ENCODE data around the gene PTP4A2.
A peak's percentile ranks its signal among the peaks of the same experiment; 100 is the strongest.
"Not testable (repeated sequence)": the region's sequence is repeated elsewhere in the genome, so short reads cannot be mapped to it uniquely, and the experiment has no call there.

Gene PTP4A2

DNA sequence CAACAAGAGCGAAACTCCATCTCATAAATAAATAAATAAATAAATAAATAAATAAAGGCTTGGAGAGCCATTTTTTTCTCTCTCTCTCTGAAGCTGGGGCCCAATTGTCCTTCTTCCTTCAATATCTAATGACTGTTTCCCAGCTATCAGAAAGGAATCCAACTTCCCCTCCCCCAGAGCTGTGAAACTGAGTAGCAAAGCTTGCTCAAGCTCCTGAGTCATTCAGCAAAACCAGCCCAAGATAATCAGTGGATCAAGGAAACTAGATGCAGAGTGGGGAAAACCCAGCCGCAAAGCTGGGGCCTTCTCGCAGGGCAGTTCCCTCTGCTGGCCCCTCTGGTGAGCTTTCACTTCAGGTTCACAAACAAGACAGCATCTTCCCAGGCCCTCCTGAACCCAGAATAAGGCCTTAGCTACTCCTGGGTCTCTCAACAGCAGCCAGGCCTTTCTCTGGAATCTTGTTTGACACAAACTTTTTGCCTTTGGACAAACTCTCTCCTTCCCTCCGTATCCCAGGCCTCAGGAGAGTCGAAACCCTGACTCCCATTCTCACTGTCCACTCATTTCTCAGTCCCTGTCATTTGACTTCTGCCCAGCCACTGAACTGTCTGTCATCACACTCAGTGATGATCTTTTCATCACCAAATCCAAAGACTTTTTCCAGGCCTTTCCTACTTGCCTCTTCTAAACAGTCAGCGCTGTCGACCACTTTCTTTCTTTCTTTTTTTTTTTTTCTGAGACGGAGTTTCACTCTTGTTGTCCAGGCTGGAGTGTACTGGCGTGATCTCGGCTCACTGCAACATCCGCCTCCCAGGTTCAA, 18.0 kb upstream of the PTP4A2 start:
- H3K9me3 ChIP-seq (ENCODE audit: low read depth, low read length): no peaks in the 10 kb centered on the region
- TF ChIP-seq POLR2AphosphoS5 (IDR thresholded peaks at IDR 0.05; ENCODE audit: borderline replicate concordance, low read depth, low read length): no peak
- TF ChIP-seq EZH2 (IDR thresholded peaks at IDR 0.05): no peak
- TF ChIP-seq FOXP2 (optimal IDR thresholded peaks at IDR 0.05; ENCODE audit: control extremely low read depth, extremely low read length, insufficient read depth): no peak
- no peaks in the 10 kb centered on the region for H3K36me3 ChIP-seq (ENCODE audit: insufficient read depth, low read length)
- no peak overlapping the region for H3K4me3 ChIP-seq
- DNase-seq (ENCODE audit: low read depth, low spot score): no peak
- peak overlapping the region; percentile 23 for H3K9ac ChIP-seq (ENCODE audit: insufficient read length)
- peak overlapping the region; percentile 80 for H3K27ac ChIP-seq

- Histone ChIP-seq H3K27ac (peak overlapping the region; percentile 22; the same call in 1 of the 2 replicates), H3K36me3 (ENCODE audit: insufficient read depth, low read length) (no peaks in the 10 kb centered on the region), H3K9ac (ENCODE audit: insufficient read length) (no peak overlapping the region), H3K9me3 (ENCODE audit: low read depth, low read length) (no peaks in the 10 kb centered on the region), H3K4me3 (no peak overlapping the region)
- no peak for DNase-seq (ENCODE audit: low read depth, low spot score)
- TF ChIP-seq FOXP2 (optimal IDR thresholded peaks at IDR 0.05; ENCODE audit: control extremely low read depth, extremely low read length, insufficient read depth) (no peak), EZH2 (IDR thresholded peaks at IDR 0.05) (no peak), POLR2AphosphoS5 (IDR thresholded peaks at IDR 0.05; ENCODE audit: borderline replicate concordance, low read depth, low read length) (no peak)
Observed at GRCh38 chr1:31954607-31955283, 16.6 kb upstream of the PTP4A2 start.

GRCh38 chr1:31952825-31953220, 14.7 kb upstream of the PTP4A2 start:
- H3K27ac ChIP-seq: no peak overlapping the region
- TF ChIP-seq EZH2 (IDR thresholded peaks at IDR 0.05) (no peak), FOXP2 (optimal IDR thresholded peaks at IDR 0.05; ENCODE audit: control extremely low read depth, extremely low read length, insufficient read depth) (no peak), POLR2AphosphoS5 (IDR thresholded peaks at IDR 0.05; ENCODE audit: borderline replicate concordance, low read depth, low read length) (no peak)
- no peak for DNase-seq (ENCODE audit: low read depth, low spot score)

DNA sequence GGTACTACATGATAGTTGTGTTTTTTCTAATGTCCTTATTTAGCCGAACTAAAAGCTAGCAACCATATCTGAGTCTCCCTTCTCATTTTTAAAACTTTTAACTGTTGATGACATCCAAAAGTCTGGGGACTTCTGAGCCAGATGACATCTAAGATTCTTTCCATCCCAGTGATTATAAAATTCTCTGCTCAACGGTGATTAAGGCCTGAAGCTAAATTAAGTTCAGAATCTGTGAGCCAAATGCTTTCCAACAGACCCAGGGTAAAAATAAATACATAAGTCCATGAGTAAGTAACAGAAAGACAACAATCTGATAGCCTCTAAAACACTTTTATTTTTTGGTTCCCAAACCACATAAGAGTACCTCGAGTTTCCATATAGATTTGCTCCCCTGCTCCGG, 13.1 kb upstream of the PTP4A2 start:
- no peak overlapping the region for H3K9ac ChIP-seq (ENCODE audit: insufficient read length)

More at GRCh38 chr1:31952825-31953220, 14.7 kb upstream of the PTP4A2 start:
- H3K9ac ChIP-seq (ENCODE audit: insufficient read length): no peak overlapping the region
- H3K36me3 ChIP-seq (ENCODE audit: insufficient read depth, low read length): no peaks in the 10 kb centered on the region
- no peak overlapping the region for H3K4me3 ChIP-seq
- no peaks in the 10 kb centered on the region for H3K9me3 ChIP-seq (ENCODE audit: low read depth, low read length)

DNA sequence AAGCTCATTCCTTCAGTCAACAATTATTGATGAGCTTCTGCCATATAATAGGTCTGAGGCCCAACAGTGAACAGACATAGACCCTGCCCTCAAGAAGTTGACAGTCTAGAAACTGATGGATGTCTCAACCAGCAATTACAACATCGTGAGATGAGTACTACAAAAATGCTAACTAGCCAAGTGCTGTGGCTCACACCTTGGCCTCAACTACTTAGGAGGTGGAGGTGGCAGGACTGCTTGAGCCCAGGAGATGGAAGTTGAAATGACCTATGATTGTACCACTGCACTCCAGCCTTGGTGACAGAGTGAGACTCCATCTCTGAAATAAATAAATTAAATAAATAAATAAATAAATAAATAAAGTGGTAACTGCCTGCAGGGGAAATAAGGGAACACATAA, 11.7 kb upstream of the PTP4A2 start:
- no peaks in the 10 kb centered on the region for H3K9me3 ChIP-seq (ENCODE audit: low read depth, low read length)
- H3K36me3 ChIP-seq (ENCODE audit: insufficient read depth, low read length): no peaks in the 10 kb centered on the region
- H3K9ac ChIP-seq (ENCODE audit: insufficient read length): no peak overlapping the region
- H3K27ac ChIP-seq: no peak overlapping the region
- DNase-seq (ENCODE audit: low read depth, low spot score): no peak
- TF ChIP-seq POLR2AphosphoS5 (IDR thresholded peaks at IDR 0.05; ENCODE audit: borderline replicate concordance, low read depth, low read length): no peak
- no peak for TF ChIP-seq FOXP2 (optimal IDR thresholded peaks at IDR 0.05; ENCODE audit: control extremely low read depth, extremely low read length, insufficient read depth)
- H3K4me3 ChIP-seq: no peak overlapping the region

More for the DNA sequence above, 13.1 kb upstream of the PTP4A2 start:
- Histone ChIP-seq H3K9me3 (ENCODE audit: low read depth, low read length) (no peaks in the 10 kb centered on the region), H3K27ac (peak overlapping the region; percentile 55; the same call in 1 of the 2 replicates), H3K36me3 (ENCODE audit: insufficient read depth, low read length) (no peaks in the 10 kb centered on the region), H3K4me3 (no peak overlapping the region)
- TF ChIP-seq EZH2 (IDR thresholded peaks at IDR 0.05) (no peak), POLR2AphosphoS5 (IDR thresholded peaks at IDR 0.05; ENCODE audit: borderline replicate concordance, low read depth, low read length) (no peak), FOXP2 (optimal IDR thresholded peaks at IDR 0.05; ENCODE audit: control extremely low read depth, extremely low read length, insufficient read depth) (no peak)
- DNase-seq (ENCODE audit: low read depth, low spot score): no peak

DNA sequence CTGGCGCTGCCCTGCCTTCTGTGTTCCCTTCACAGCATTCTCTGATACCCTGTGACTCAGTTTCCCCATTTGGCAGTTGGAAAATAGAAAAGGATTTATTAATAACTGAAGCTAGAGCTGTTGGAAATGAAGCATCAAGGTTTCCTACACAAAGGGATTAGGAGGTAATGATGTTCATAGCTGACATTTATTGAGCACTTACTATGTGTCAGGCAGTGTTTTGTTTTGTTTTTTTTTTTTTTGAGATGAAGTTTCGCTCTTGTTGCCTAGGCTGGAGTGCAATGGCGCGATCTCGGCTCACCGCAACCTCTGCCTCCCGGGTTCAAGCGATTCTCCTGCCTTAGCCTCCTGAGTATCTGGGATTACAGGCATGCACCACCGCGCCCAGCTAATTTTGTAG, 7.5 kb upstream of the PTP4A2 start:
- not testable (repeated sequence) for H3K9ac ChIP-seq (ENCODE audit: insufficient read length); H3K27ac ChIP-seq; DNase-seq (ENCODE audit: low read depth, low spot score); H3K9me3 ChIP-seq (ENCODE audit: low read depth, low read length); H3K36me3 ChIP-seq (ENCODE audit: insufficient read depth, low read length); H3K4me3 ChIP-seq

DNA sequence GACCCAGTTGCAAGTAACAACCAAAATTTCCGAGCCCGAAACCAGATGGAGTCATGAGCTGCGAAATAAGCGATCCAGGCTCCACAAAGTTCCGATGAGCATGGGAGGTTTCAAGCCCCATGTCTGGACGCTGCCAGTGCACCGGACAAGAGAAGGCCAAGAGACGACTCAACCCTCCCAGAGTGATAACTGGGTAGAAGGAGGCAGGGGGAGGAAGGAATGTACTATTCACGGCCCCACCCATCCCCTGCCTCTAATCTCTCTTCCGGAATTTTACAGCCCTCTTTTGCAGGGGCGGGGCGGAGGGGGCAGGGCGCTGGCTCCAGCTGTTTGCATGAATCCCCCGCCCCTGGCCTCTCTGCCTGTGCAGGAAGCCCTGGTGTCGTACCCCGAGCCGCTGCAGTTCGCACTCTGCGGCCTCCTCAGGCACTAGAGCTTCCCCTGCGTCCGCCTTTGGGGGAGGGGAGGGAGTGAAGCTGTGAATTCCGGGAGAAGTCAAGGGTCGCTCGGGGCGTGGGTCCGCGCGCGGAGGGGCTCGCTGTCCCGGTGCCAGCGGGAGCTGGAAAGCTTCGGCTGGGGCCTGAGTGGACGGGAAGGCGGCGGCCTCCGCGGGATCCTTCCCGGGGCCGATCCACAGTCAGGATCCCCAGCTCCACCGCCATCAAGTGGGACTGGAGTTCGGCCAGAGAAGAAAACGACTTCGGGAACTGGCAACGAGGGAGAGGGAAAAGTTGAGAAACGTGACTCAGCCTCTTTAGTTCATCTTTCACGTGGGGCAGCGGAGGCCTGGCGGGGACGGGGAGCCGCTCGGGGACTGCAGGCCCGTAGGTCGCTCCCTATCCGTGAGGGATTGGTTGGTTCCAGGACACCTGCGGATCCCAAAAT, 6.3 kb upstream of the PTP4A2 start:
- Histone ChIP-seq H3K36me3 (ENCODE audit: insufficient read depth, low read length) (no peaks in the 10 kb centered on the region), H3K9ac (ENCODE audit: insufficient read length) (peak overlapping the region; percentile 80), H3K4me3 (peak overlapping the region; percentile 76), H3K9me3 (ENCODE audit: low read depth, low read length) (no peaks in the 10 kb centered on the region), H3K27ac (peak overlapping the region; percentile 94)
- TF ChIP-seq FOXP2 (optimal IDR thresholded peaks at IDR 0.05; ENCODE audit: control extremely low read depth, extremely low read length, insufficient read depth) (peak; percentile 38), POLR2AphosphoS5 (IDR thresholded peaks at IDR 0.05; ENCODE audit: borderline replicate concordance, low read depth, low read length) (peak; percentile 86), EZH2 (IDR thresholded peaks at IDR 0.05) (no peak)
- no peak for DNase-seq (ENCODE audit: low read depth, low spot score)
